GM12878 (cell line): ENCODE measurements around the gene SEL1L3. TPM values are rescaled to one million over a fixed set of nuclear protein-coding genes. Genes with fewer than 3 reads are reported as not detected.

ENCODE experiments used
- ATAC-seq: fragments of 200-7000 bp; cut with Tn5 transposase; 3 replicates; pipeline ENCODE4 v1.9.1; 2020; ENCODE audit warnings: mild to moderate bottlenecking, moderate library complexity
- BruUV-seq: library from RNA; stranded (reverse); fragments of 400-500 nt; replicated peaks from 2 replicates; lab custom pipeline; 2021; lab: Mats Ljungman, UMichigan
- CTCF ChIA-PET: fragments of 300-600 bp; sonication (Branson Sonifier 250); formaldehyde crosslinking; extraction: SDS; loops from one replicate; lab custom pipeline; 2021; ENCODE audit warnings: inconsistent platforms; lab: Yijun Ruan, JAX
- POLR2A ChIA-PET: fragments of 350-600 bp; formaldehyde crosslinking; extraction: SDS; loops from one replicate; lab custom pipeline; 2021; ENCODE audit warnings: inconsistent platforms; lab: Charles Lee
- RAD21 ChIA-PET: fragments of 300-600 bp; sonication (Branson Sonifier 250); formaldehyde crosslinking; loops from one replicate; lab custom pipeline; 2023; ENCODE audit warnings: antibody characterized with exemption; ENCODE audit not compliant: unreplicated experiment; lab: Charles Lee
- SMC1A ChIA-PET: fragments of 300-600 bp; sonication (Branson Sonifier 250); formaldehyde crosslinking; loops from one replicate; lab custom pipeline; 2023; ENCODE audit not compliant: unreplicated experiment, uncharacterized antibody; lab: Charles Lee
- DNase-seq: peaks from one replicate; pipeline ENCODE4 v3.0.0-alpha.2; 2011; ENCODE audit warnings: low read depth, low spot score
- FAIRE-seq: peaks from 3 replicates; lab custom pipeline; 2011; peaks lifted over from hg19 to GRCh38; lab: Jason Lieb, UNC
- H2AFZ ChIP-seq: 2 replicates; pipeline ENCODE4 v1.6.0; 2011; ENCODE audit warnings: low read depth, low read length, control low read depth; ENCODE audit not compliant: control insufficient read depth
- H3K27ac ChIP-seq: 2 replicates; pipeline ENCODE4 v1.5.1; 2011; ENCODE audit warnings: control low read depth; ENCODE audit not compliant: control insufficient read depth, insufficient read depth
- H3K27me3 ChIP-seq, 2 experiments: replicated peaks in 1 of 2; 2 replicates each; pipeline versions ENCODE4 v1.6.0 to v1.6.1; 2011; ENCODE audit warnings: low read length in 1 of 2; ENCODE audit not compliant: control insufficient read depth in 2 of 2, insufficient read depth in 2 of 2
- H3K36me3 ChIP-seq, 2 experiments: 2 replicates each; pipeline ENCODE4 v1.5.1; 2011; ENCODE audit warnings: low read length in 1 of 2; ENCODE audit not compliant: control insufficient read depth in 2 of 2, insufficient read depth in 2 of 2
- H3K4me1 ChIP-seq: 2 replicates; pipeline ENCODE4 v1.6.1; 2011; ENCODE audit warnings: mild to moderate bottlenecking, low read length, moderate library complexity, mixed read lengths; ENCODE audit not compliant: control insufficient read depth, insufficient read depth
- H3K4me2 ChIP-seq: 2 replicates; pipeline ENCODE4 v1.6.0; 2011; ENCODE audit warnings: control low read depth; ENCODE audit not compliant: control insufficient read depth, insufficient read depth
- H3K4me3 ChIP-seq: fragments of 200-600 bp; sonication (generic); 2 replicates; pipeline ENCODE4 v1.5.1; 2016
- H3K79me2 ChIP-seq: 2 replicates; pipeline ENCODE4 v1.6.0; 2011; ENCODE audit warnings: low read length; ENCODE audit not compliant: control insufficient read depth, insufficient read depth
- H3K9ac ChIP-seq: 2 replicates; pipeline ENCODE4 v1.8.0; 2011; ENCODE audit warnings: low read length, control low read depth, mixed read lengths; ENCODE audit not compliant: control insufficient read depth, insufficient read depth
- H3K9me3 ChIP-seq: replicated peaks from 3 replicates; pipeline ENCODE4 v1.5.1; 2011; ENCODE audit warnings: mild to moderate bottlenecking, low read length; ENCODE audit not compliant: control insufficient read depth, insufficient read depth
- H4K20me1 ChIP-seq: 2 replicates; pipeline ENCODE4 v1.6.0; 2011; ENCODE audit not compliant: control insufficient read depth, insufficient read depth
- GABPA ChIP-seq: IDR thresholded peaks from 2 replicates; pipeline ENCODE4 v1.6.1; 2014; ENCODE audit warnings: antibody characterized with exemption, low read depth, mild to moderate bottlenecking, inconsistent platforms
- KAT2A ChIP-seq: conservative IDR thresholded peaks from 2 replicates; pipeline ENCODE4 v1.6.1; 2011; ENCODE audit warnings: low read depth, low read length; ENCODE audit not compliant: control insufficient read depth
- MTA3 ChIP-seq: IDR thresholded peaks from 2 replicates; pipeline ENCODE4 v1.6.1; 2012; ENCODE audit warnings: low read length, inconsistent platforms, borderline replicate concordance
- NRF1 ChIP-seq: conservative IDR thresholded peaks from 2 replicates; pipeline ENCODE4 v1.6.1; 2011; ENCODE audit warnings: mild to moderate bottlenecking, low read depth, low read length, improper control_type of control experiment
- PAX8 ChIP-seq: fragments of 450-650 bp; IDR thresholded peaks from 2 replicates; pipeline ENCODE4 v1.6.1; 2017; ENCODE audit warnings: mild to moderate bottlenecking, moderate library complexity
- SUPT20H ChIP-seq: IDR thresholded peaks from 2 replicates; pipeline ENCODE4 v1.6.1; 2011; ENCODE audit warnings: low read depth, mild to moderate bottlenecking, low read length, moderate library complexity, borderline replicate concordance; ENCODE audit not compliant: control insufficient read depth
- ZNF274 ChIP-seq: IDR thresholded peaks from one replicate; pipeline ENCODE4 v1.8.0; 2011; ENCODE audit not compliant: insufficient read length, insufficient read depth
- WGBS: methylation state at CpG from one replicate; pipeline ENCODE4 v1.1.6; 2016; ENCODE audit warnings: low lambda C conversion rate; ENCODE audit not compliant: insufficient replicate concordance, insufficient coverage; ENCODE audit errors: missing lambda C conversion rate; 5-methylcytosine and 5-hydroxymethylcytosine counted together
- in situ Hi-C: fragments of 300-500 bp; cut with MboI; formaldehyde crosslinking; loops from 9 replicates; pipeline ENCODE4 v1.14.3; 2018; ENCODE audit warnings: mixed read lengths
- intact Hi-C: fragments of 100-400 bp; cut with micrococcal nuclease; formaldehyde crosslinking; loops from one replicate; pipeline ENCODE4 v1.14.2; 2022; ENCODE audit not compliant: unreplicated experiment
- polyA plus RNA-seq, 11 experiments: library from polyadenylated mRNA; depleted of rRNA in 4 of 11; unstranded in 6 of 11; stranded (reverse) in 5 of 11; fragments of >200 nt; fragmentation: Nextera tagmentation in 4 of 11; fragmentation: Illumina TruSeq in 1 of 11; extraction: Ambion mirVana in 4 of 11; extraction: Trizol in 1 of 11; gene quantifications; 1 replicate in 1 of 11; 2 replicates in 10 of 11; pipeline versions ENCODE4 v1.2.1 to v1.2.3, GENCODE V29; 2011 to 2016; ENCODE audit warnings: inconsistent platforms in 2 of 11, missing spikeins in 2 of 11, low read depth in 1 of 11
- total RNA-seq, 4 experiments: library from RNA; depleted of rRNA in 3 of 4; stranded (reverse); fragments of >200 nt in 3 of 4; fragmentation: Illumina TruSeq in 1 of 4; extraction: Trizol in 1 of 4; gene quantifications; 2 replicates each; pipeline versions ENCODE4 v1.2.1 to v1.2.3, GENCODE V29; 2013 to 2021
- TF ChIP-seq, protein P1 (sequence below): fragments of 450-650 bp; formaldehyde crosslinking; IDR thresholded peaks from 2 replicates; pipeline ENCODE4 v1.5.0; 2022; ENCODE audit warnings: mild to moderate bottlenecking, missing genetic modification characterization
- TF ChIP-seq, protein P2 (sequence below): fragments of 450-650 bp; IDR thresholded peaks from 2 replicates; pipeline ENCODE4 v1.6.1; 2017; ENCODE audit warnings: mild to moderate bottlenecking, low read depth, inconsistent platforms; ENCODE audit not compliant: poor library complexity, severe bottlenecking

Gene SEL1L3
- total and polyA plus RNA-seq, 10 of the 15 experiments (the other 5 are each of a cell fraction or from before 2014, with no cell fraction given) = 20.4 to 82.2 (median 47.3) TPM

DNA sequence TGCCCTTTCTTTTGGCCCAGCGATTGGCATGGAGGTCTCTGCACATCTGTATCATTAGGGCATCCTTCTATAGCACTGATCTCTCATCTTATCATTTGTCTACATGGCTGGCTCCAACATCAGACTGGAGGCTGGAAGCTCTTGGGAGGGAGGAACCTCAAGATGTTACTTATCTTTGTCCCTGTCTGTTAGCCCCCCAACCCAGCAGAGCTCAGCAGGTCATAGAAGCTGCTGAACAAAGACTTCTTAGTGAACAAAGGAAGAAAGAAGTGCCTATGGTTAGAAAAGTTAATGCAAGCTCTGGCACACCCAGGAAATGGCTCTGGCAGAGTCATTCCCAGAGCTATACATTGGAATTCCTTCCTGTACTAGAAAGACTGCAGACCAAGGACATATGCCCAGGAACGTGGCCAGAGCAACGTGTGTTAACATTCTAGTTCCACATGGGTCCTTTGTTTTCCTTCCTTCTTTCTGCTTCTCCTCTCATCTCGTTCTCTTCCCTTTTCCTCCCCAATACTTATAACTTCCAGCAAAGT is 74.0 kb downstream of the SEL1L3 start:
- ATAC-seq = no peak
- CTCF ChIA-PET = no interaction called here

More for the DNA sequence above, 74.0 kb downstream of the SEL1L3 start:
- H3K27ac ChIP-seq = no peak overlapping the region
- DNase-seq (no peak), FAIRE-seq (no peak)
- SMC1A ChIA-PET = interaction anchor here (0.6 kb wide), 1 partner anchor 241 kb away, joined by 3 read pairs; no protein-coding TSS in a partner anchor
- H3K79me2 ChIP-seq = no peaks in the 10 kb centered on the region
- in situ Hi-C loops = no loop called here
- H3K4me1 ChIP-seq = no peaks in the 10 kb centered on the region
- H3K36me3 ChIP-seq = peaks cover 0 to 4% of the 10 kb centered on the region in 2 experiments; a peak in 1 of 4 replicates
- intact Hi-C loops = no loop called here
- BruUV-seq = no TSS peak
- H3K27me3 ChIP-seq = no peaks in the 10 kb centered on the region
- H3K4me2 ChIP-seq = no peak overlapping the region
- TF ChIP-seq KAT2A (no peak), GABPA (no peak), NRF1 (no peak), SUPT20H (no peak), ZNF274 (no peak), MTA3 (no peak), PAX8 (no peak)
- TF ChIP-seq, protein P1, sequence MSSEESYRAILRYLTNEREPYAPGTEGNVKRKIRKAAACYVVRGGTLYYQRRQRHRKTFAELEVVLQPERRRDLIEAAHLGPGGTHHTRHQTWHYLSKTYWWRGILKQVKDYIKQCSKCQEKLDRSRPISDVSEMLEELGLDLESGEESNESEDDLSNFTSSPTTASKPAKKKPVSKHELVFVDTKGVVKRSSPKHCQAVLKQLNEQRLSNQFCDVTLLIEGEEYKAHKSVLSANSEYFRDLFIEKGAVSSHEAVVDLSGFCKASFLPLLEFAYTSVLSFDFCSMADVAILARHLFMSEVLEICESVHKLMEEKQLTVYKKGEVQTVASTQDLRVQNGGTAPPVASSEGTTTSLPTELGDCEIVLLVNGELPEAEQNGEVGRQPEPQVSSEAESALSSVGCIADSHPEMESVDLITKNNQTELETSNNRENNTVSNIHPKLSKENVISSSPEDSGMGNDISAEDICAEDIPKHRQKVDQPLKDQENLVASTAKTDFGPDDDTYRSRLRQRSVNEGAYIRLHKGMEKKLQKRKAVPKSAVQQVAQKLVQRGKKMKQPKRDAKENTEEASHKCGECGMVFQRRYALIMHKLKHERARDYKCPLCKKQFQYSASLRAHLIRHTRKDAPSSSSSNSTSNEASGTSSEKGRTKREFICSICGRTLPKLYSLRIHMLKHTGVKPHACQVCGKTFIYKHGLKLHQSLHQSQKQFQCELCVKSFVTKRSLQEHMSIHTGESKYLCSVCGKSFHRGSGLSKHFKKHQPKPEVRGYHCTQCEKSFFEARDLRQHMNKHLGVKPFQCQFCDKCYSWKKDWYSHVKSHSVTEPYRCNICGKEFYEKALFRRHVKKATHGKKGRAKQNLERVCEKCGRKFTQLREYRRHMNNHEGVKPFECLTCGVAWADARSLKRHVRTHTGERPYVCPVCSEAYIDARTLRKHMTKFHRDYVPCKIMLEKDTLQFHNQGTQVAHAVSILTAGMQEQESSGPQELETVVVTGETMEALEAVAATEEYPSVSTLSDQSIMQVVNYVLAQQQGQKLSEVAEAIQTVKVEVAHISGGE (CRISPR knock-in tag) = no peak
- TF ChIP-seq, protein P2, sequence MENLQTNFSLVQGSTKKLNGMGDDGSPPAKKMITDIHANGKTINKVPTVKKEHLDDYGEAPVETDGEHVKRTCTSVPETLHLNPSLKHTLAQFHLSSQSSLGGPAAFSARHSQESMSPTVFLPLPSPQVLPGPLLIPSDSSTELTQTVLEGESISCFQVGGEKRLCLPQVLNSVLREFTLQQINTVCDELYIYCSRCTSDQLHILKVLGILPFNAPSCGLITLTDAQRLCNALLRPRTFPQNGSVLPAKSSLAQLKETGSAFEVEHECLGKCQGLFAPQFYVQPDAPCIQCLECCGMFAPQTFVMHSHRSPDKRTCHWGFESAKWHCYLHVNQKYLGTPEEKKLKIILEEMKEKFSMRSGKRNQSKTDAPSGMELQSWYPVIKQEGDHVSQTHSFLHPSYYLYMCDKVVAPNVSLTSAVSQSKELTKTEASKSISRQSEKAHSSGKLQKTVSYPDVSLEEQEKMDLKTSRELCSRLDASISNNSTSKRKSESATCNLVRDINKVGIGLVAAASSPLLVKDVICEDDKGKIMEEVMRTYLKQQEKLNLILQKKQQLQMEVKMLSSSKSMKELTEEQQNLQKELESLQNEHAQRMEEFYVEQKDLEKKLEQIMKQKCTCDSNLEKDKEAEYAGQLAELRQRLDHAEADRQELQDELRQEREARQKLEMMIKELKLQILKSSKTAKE = no peak
- H3K4me3 ChIP-seq = no peak overlapping the region
- no peaks in the 10 kb centered on the region for H4K20me1 ChIP-seq
- POLR2A ChIA-PET = interaction anchor here (0.6 kb wide), 1 partner anchor 347 kb away, joined by 4 read pairs; no protein-coding TSS in a partner anchor
- H3K9ac ChIP-seq = no peak overlapping the region
- WGBS = 71% methylated on average over 4 of the region's 4 CpGs
- no peaks in the 10 kb centered on the region for H3K9me3 ChIP-seq
- H2AFZ ChIP-seq = no peak overlapping the region
- RAD21 ChIA-PET = no interaction called here
